ENCODE data around the gene CHD3. TPM values are rescaled to one million over a fixed set of nuclear protein-coding genes. Genes with fewer than 3 reads are reported as not detected.

CHD3 gene
- total and polyA plus RNA-seq, 2 of the 13 experiments (the other 11 are each of a cell fraction or from before 2014, with no cell fraction given) = 2.7 to 3.7 TPM

DNA sequence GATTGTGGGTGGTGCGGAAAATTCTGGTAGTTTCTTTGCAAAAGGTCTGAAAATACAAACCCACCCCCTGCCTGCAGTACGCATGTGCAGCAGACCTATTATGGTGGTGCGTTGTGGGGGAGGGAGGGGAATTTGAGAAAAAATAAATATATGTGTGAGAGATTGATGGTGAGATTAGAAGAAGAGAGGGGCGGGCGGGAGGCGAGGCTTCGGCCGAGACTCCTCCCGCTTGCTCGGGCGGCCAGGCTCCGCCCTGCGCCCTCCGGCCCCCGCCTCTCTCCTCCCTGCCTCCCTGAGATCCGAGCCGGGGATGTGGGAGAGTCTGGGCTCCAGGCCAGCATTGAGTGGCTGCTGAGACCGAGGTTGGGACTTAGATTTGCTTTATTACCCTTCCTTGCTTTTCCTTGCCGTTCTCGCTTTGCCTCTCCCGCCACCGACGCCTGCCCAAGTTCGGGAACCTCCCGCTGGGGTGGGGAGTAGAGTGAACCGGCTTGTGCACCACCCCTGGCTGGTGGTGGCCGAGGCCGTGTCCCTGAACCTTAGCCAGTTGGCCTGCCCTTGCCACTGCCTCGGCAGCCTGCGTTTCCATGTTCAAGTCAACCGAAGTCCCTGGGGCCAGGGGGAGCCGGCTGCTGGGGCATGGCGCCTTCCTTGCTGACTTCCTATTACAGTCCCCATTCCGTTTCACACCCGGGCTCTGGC lies 956 bp upstream of the CHD3 start (continued):
- TF ChIP-seq ATM (IDR thresholded peaks at IDR 0.05; ENCODE audit: borderline replicate concordance) (no peak), ZFP36L2 (CRISPR knock-in tag; IDR thresholded peaks at IDR 0.05) (no peak), THYN1 (CRISPR knock-in tag; IDR thresholded peaks at IDR 0.05; ENCODE audit: borderline replicate concordance, low read depth) (no peak), ZSCAN31 (CRISPR knock-in tag; IDR thresholded peaks at IDR 0.05; ENCODE audit: low read depth) (no peak), ZNF331 (CRISPR knock-in tag; IDR thresholded peaks at IDR 0.05) (peak; percentile 20; the same call in 1 of the 2 replicates), PRMT3 (CRISPR knock-in tag; IDR thresholded peaks at IDR 0.05; ENCODE audit: borderline replicate concordance, low read depth) (no peak), ZNF326 (CRISPR knock-in tag; IDR thresholded peaks at IDR 0.05; ENCODE audit: borderline replicate concordance) (no peak), U2AF2 (IDR thresholded peaks at IDR 0.05; ENCODE audit: low read depth, low read length) (no peak), PAF1 (CRISPR knock-in tag; IDR thresholded peaks at IDR 0.05) (no peak), SOX5 (CRISPR knock-in tag; IDR thresholded peaks at IDR 0.05; ENCODE audit: borderline replicate concordance) (no peak; the same call in 1 of the 2 replicates), ZNF264 (CRISPR knock-in tag; IDR thresholded peaks at IDR 0.05) (no peak), ZNF607 (CRISPR knock-in tag; IDR thresholded peaks at IDR 0.05; ENCODE audit: borderline replicate concordance) (peak; percentile 86; the same call in 1 of the 2 replicates), ARNT2 (CRISPR knock-in tag; IDR thresholded peaks at IDR 0.05; ENCODE audit: low read depth) (no peak), POLR2A (IDR thresholded peaks at IDR 0.05; ENCODE audit: insufficient read depth in 1 of 2, low read depth in 2 of 2, low read length in 2 of 2) (peak; percentile 27 to 74; a peak in 2 of 4 replicates), FOSL1 (CRISPR knock-in tag; IDR thresholded peaks at IDR 0.05; ENCODE audit: borderline replicate concordance) (no peak), ZNF556 (CRISPR knock-in tag; IDR thresholded peaks at IDR 0.05; ENCODE audit: borderline replicate concordance) (0 out of 2 replicates have a peak, but pooled peaks have one; percentile 42), ZEB1 (IDR thresholded peaks at IDR 0.05; ENCODE audit: insufficient replicate concordance, low read depth) (no peak)
- TF ChIP-seq, protein P1, sequence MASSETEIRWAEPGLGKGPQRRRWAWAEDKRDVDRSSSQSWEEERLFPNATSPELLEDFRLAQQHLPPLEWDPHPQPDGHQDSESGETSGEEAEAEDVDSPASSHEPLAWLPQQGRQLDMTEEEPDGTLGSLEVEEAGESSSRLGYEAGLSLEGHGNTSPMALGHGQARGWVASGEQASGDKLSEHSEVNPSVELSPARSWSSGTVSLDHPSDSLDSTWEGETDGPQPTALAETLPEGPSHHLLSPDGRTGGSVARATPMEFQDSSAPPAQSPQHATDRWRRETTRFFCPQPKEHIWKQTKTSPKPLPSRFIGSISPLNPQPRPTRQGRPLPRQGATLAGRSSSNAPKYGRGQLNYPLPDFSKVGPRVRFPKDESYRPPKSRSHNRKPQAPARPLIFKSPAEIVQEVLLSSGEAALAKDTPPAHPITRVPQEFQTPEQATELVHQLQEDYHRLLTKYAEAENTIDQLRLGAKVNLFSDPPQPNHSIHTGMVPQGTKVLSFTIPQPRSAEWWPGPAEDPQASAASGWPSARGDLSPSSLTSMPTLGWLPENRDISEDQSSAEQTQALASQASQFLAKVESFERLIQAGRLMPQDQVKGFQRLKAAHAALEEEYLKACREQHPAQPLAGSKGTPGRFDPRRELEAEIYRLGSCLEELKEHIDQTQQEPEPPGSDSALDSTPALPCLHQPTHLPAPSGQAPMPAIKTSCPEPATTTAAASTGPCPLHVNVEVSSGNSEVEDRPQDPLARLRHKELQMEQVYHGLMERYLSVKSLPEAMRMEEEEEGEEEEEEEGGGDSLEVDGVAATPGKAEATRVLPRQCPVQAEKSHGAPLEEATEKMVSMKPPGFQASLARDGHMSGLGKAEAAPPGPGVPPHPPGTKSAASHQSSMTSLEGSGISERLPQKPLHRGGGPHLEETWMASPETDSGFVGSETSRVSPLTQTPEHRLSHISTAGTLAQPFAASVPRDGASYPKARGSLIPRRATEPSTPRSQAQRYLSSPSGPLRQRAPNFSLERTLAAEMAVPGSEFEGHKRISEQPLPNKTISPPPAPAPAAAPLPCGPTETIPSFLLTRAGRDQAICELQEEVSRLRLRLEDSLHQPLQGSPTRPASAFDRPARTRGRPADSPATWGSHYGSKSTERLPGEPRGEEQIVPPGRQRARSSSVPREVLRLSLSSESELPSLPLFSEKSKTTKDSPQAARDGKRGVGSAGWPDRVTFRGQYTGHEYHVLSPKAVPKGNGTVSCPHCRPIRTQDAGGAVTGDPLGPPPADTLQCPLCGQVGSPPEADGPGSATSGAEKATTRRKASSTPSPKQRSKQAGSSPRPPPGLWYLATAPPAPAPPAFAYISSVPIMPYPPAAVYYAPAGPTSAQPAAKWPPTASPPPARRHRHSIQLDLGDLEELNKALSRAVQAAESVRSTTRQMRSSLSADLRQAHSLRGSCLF (CRISPR knock-in tag; IDR thresholded peaks at IDR 0.05; ENCODE audit: borderline replicate concordance) = no peak
- TF ChIP-seq, protein P2, sequence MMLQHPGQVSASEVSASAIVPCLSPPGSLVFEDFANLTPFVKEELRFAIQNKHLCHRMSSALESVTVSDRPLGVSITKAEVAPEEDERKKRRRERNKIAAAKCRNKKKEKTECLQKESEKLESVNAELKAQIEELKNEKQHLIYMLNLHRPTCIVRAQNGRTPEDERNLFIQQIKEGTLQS (CRISPR knock-in tag; IDR thresholded peaks at IDR 0.05) = no peak
- TF ChIP-seq, protein P3, sequence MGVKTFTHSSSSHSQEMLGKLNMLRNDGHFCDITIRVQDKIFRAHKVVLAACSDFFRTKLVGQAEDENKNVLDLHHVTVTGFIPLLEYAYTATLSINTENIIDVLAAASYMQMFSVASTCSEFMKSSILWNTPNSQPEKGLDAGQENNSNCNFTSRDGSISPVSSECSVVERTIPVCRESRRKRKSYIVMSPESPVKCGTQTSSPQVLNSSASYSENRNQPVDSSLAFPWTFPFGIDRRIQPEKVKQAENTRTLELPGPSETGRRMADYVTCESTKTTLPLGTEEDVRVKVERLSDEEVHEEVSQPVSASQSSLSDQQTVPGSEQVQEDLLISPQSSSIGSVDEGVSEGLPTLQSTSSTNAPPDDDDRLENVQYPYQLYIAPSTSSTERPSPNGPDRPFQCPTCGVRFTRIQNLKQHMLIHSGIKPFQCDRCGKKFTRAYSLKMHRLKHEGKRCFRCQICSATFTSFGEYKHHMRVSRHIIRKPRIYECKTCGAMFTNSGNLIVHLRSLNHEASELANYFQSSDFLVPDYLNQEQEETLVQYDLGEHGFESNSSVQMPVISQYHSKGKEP (CRISPR knock-in tag; IDR thresholded peaks at IDR 0.05) = no peak
- TF ChIP-seq, protein P4, sequence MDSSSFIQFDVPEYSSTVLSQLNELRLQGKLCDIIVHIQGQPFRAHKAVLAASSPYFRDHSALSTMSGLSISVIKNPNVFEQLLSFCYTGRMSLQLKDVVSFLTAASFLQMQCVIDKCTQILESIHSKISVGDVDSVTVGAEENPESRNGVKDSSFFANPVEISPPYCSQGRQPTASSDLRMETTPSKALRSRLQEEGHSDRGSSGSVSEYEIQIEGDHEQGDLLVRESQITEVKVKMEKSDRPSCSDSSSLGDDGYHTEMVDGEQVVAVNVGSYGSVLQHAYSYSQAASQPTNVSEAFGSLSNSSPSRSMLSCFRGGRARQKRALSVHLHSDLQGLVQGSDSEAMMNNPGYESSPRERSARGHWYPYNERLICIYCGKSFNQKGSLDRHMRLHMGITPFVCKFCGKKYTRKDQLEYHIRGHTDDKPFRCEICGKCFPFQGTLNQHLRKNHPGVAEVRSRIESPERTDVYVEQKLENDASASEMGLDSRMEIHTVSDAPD (CRISPR knock-in tag; IDR thresholded peaks at IDR 0.05) = no peak
